ENCODE data around the gene FBXO15.

- TF ChIP-seq CTCF (IDR thresholded peaks at IDR 0.05; ENCODE audit: low read depth, low read length) (no peak), EZH2phosphoT487 (IDR thresholded peaks at IDR 0.05; ENCODE audit: low read depth) (no peak)
Observed at GRCh38 chr18:74171910-74172606, 24.4 kb upstream of the FBXO15 start.
